Tibial nerve (tissue), 4 donors: ENCODE measurements around the gene ZFP92. TPM values are rescaled to one million over a fixed set of nuclear protein-coding genes. Genes with fewer than 3 reads are reported as not detected.

Experiments used
- DNase-seq, 2 donors: peaks; one replicate each; pipeline ENCODE4 v3.0.0-alpha.2; 2019; ENCODE audit warnings: low spot score in 2 of 2
- H3K27ac ChIP-seq, 4 donors: fragments of 200-600 bp; sonication (generic) in 3 of 4; one replicate each; pipeline ENCODE4 v1.5.1; 2017 to 2019; ENCODE audit warnings: mild to moderate bottlenecking in 1 of 4
- H3K27me3 ChIP-seq, 2 donors: fragments of 200-600 bp; sonication (generic) in 1 of 2; one replicate each; pipeline versions ENCODE4 v1.5.1 to v1.6.0; 2017 to 2019
- H3K36me3 ChIP-seq, 3 donors: fragments of 200-600 bp; sonication (generic); one replicate each; pipeline ENCODE4 v1.5.1; 2018 to 2019
- H3K4me1 ChIP-seq, 4 donors: fragments of 200-600 bp; sonication (generic) in 3 of 4; one replicate each; pipeline ENCODE4 v1.5.1; 2017 to 2019
- H3K4me3 ChIP-seq, 4 donors: fragments of 200-600 bp; sonication (generic) in 3 of 4; one replicate each; pipeline ENCODE4 v1.5.1; 2017 to 2019; ENCODE audit warnings: mild to moderate bottlenecking in 1 of 4, moderate library complexity in 1 of 4
- H3K9me3 ChIP-seq, 4 donors: fragments of 200-600 bp; sonication (generic) in 3 of 4; one replicate each; pipeline ENCODE4 v1.5.1; 2017 to 2019
- CTCF ChIP-seq, 5 experiments: fragments of 200-600 bp in 3 of 5; fragments of 450-650 bp in 2 of 5; sonication (generic) in 3 of 5; IDR thresholded peaks; one replicate each; pipeline ENCODE4 v1.5.1; 2016 to 2019; ENCODE audit warnings: antibody characterized with exemption in 5 of 5, mild to moderate bottlenecking in 3 of 5, moderate library complexity in 2 of 5
- EP300 ChIP-seq, 2 donors: sonication (generic); formaldehyde crosslinking; IDR thresholded peaks; one replicate each; pipeline ENCODE4 v1.6.1; 2017; ENCODE audit warnings: antibody characterized with exemption in 2 of 2, mild to moderate bottlenecking in 1 of 2
- POLR2A ChIP-seq, 2 donors: fragments of 450-650 bp; IDR thresholded peaks; one replicate each; pipeline ENCODE4 v1.6.1; 2017; ENCODE audit warnings: antibody characterized with exemption in 2 of 2, mild to moderate bottlenecking in 2 of 2, moderate library complexity in 2 of 2
- WGBS, 2 donors: methylation state at CpG; one replicate each; pipeline ENCODE4 v1.1.5; 2018; 5-methylcytosine and 5-hydroxymethylcytosine counted together
- total RNA-seq, 4 donors: library from RNA; depleted of rRNA; stranded (reverse); fragments of >200 nt; gene quantifications; one replicate each; pipeline ENCODE4 v1.1.0, GENCODE V29; 2016

Gene ZFP92
- total RNA-seq, 4 donors from 2014 or later: 0.39 to 1.8 (median 0.75) TPM

GRCh38 chrX:153446636-153446936 lies 35.3 kb downstream of the ZFP92 start:
- Histone ChIP-seq H3K36me3 (peaks cover 0 to 28% (median 0%) of the 10 kb centered on the region in 3 donors), H3K27me3 (no peaks in the 10 kb centered on the region), H3K27ac (no peak overlapping the region), H3K4me3 (no peak overlapping the region), H3K4me1 (no peaks in the 10 kb centered on the region), H3K9me3 (no peaks in the 10 kb centered on the region)
- TF ChIP-seq EP300 (IDR thresholded peaks at IDR 0.05) (no peak), POLR2A (IDR thresholded peaks at IDR 0.05) (no peak), CTCF (IDR thresholded peaks at IDR 0.05) (no peak)
- WGBS, 2 donors: 77% methylated on average over 10 of the region's 10 CpGs; no CpG with 5 or more reads in 1 of the 2 donors
- no peak for DNase-seq

GRCh38 chrX:153446950-153447580 lies 35.8 kb downstream of the ZFP92 start:
- H3K9me3 ChIP-seq: no peaks in the 10 kb centered on the region
- no peaks in the 10 kb centered on the region for H3K27me3 ChIP-seq
- no peak overlapping the region for H3K4me3 ChIP-seq
- no peak overlapping the region for H3K27ac ChIP-seq
- peaks cover 0 to 28% (median 0%) of the 10 kb centered on the region in 3 donors for H3K36me3 ChIP-seq
- H3K4me1 ChIP-seq: no peaks in the 10 kb centered on the region
- DNase-seq: no peak
- WGBS, 2 donors: 80 to 85% methylated on average over 9 to 16 of the region's 17 CpGs
- no peak for TF ChIP-seq EP300 (IDR thresholded peaks at IDR 0.05)
- TF ChIP-seq CTCF (IDR thresholded peaks at IDR 0.05): no peak
- no peak for TF ChIP-seq POLR2A (IDR thresholded peaks at IDR 0.05)

GRCh38 chrX:153447581-153447960 lies 36.3 kb downstream of the ZFP92 start:
- Histone ChIP-seq H3K36me3 (peaks cover 0 to 28% (median 0%) of the 10 kb centered on the region in 3 donors), H3K9me3 (no peaks in the 10 kb centered on the region), H3K27me3 (no peaks in the 10 kb centered on the region), H3K4me1 (no peaks in the 10 kb centered on the region), H3K27ac (no peak overlapping the region), H3K4me3 (no peak overlapping the region)
- TF ChIP-seq EP300 (IDR thresholded peaks at IDR 0.05): no peak
- TF ChIP-seq CTCF (IDR thresholded peaks at IDR 0.05): no peak
- no peak for TF ChIP-seq POLR2A (IDR thresholded peaks at IDR 0.05)
- DNase-seq: no peak
- WGBS, 2 donors: 30 to 71% methylated on average over 7 of the region's 8 CpGs

- no peaks in the 10 kb centered on the region for H3K4me1 ChIP-seq
- peaks cover 0 to 28% (median 0%) of the 10 kb centered on the region in 3 donors for H3K36me3 ChIP-seq
- H3K4me3 ChIP-seq: no peak overlapping the region
- H3K27me3 ChIP-seq: no peaks in the 10 kb centered on the region
- no peaks in the 10 kb centered on the region for H3K9me3 ChIP-seq
- 91 to 94% methylated on average over 10 to 20 of the region's 21 CpGs for WGBS, 2 donors
- no peak overlapping the region for H3K27ac ChIP-seq
- TF ChIP-seq POLR2A (IDR thresholded peaks at IDR 0.05) (no peak), EP300 (IDR thresholded peaks at IDR 0.05) (no peak), CTCF (IDR thresholded peaks at IDR 0.05) (no peak)
- no peak for DNase-seq
These were observed 37.5 kb downstream of the ZFP92 start for GRCh38 chrX:153448556-153449367.
